Endodermal cell (in vitro differentiated cells): Measurements from ENCODE around the gene SLC6A18. TPM values are rescaled to one million over a fixed set of nuclear protein-coding genes. Genes with fewer than 3 reads are reported as not detected.

Experiments used
- DNase-seq: peaks from one replicate; pipeline ENCODE4 v3.0.0-alpha.2; 2017
- H3K27ac ChIP-seq: 2 replicates; pipeline ENCODE4 v1.5.1; 2013; ENCODE audit warnings: mild to moderate bottlenecking, low read depth, low read length, moderate library complexity
- H3K27me3 ChIP-seq: 2 replicates; pipeline ENCODE4 v1.6.1; 2013; ENCODE audit warnings: mild to moderate bottlenecking, low read length, moderate library complexity; ENCODE audit not compliant: insufficient read depth, control insufficient read depth, poor library complexity, severe bottlenecking
- H3K36me3 ChIP-seq: 2 replicates; pipeline ENCODE4 v1.7.0; 2013; ENCODE audit warnings: mild to moderate bottlenecking, low read length, moderate library complexity; ENCODE audit not compliant: control insufficient read depth, insufficient read depth
- H3K4me1 ChIP-seq: one replicate; pipeline ENCODE4 v1.7.0; 2013; ENCODE audit warnings: low read length; ENCODE audit not compliant: control insufficient read depth, insufficient read depth
- H3K4me3 ChIP-seq: 2 replicates; pipeline ENCODE4 v1.5.1; 2013; ENCODE audit warnings: mild to moderate bottlenecking, low read length, moderate library complexity
- H3K9ac ChIP-seq: 2 replicates; pipeline ENCODE4 v1.6.1; 2013; ENCODE audit warnings: mild to moderate bottlenecking, low read length, moderate library complexity; ENCODE audit not compliant: poor library complexity, severe bottlenecking; ENCODE audit errors: extremely low read depth
- H3K9me3 ChIP-seq: 2 replicates; pipeline ENCODE4 v1.6.1; 2013; ENCODE audit warnings: mild to moderate bottlenecking, low read length, moderate library complexity; ENCODE audit not compliant: control insufficient read depth
- H3K27ac Mint-ChIP-seq: 2 replicates; pipeline ENCODE4 v1.8.0; 2020; ENCODE audit warnings: mixed read lengths
- H3K27me3 Mint-ChIP-seq: 2 replicates; pipeline ENCODE4 v1.8.0; 2021; ENCODE audit warnings: mild to moderate bottlenecking, mixed read lengths; ENCODE audit not compliant: insufficient read depth
- H3K36me3 Mint-ChIP-seq: 2 replicates; pipeline ENCODE4 v1.8.0; 2020; ENCODE audit warnings: low read depth, mixed read lengths
- H3K4me1 Mint-ChIP-seq: 2 replicates; pipeline ENCODE4 v1.8.0; 2020; ENCODE audit warnings: mixed read lengths
- H3K4me3 Mint-ChIP-seq: 2 replicates; pipeline ENCODE4 v1.8.0; 2020; ENCODE audit warnings: mild to moderate bottlenecking, moderate library complexity, mixed read lengths
- H3K9me3 Mint-ChIP-seq: 2 replicates; pipeline ENCODE4 v1.8.0; 2020; ENCODE audit warnings: mild to moderate bottlenecking, mixed read lengths
- WGBS, 2 experiments: methylation state at CpG; one replicate each; pipeline versions ENCODE4 v1.1.5 to v1.1.7; 2013; ENCODE audit warnings: missing lambda C conversion rate in 2 of 2, mixed read lengths in 1 of 2; ENCODE audit not compliant: insufficient coverage in 1 of 2, insufficient read length in 1 of 2; 5-methylcytosine and 5-hydroxymethylcytosine counted together
- total RNA-seq, 2 donors: library from RNA; stranded (reverse); fragmentation: NEBNext Ultra II Directional in 1 of 2; extraction: Animal tissue kit (Norgen Biotek cat#: 25700) in 1 of 2; gene quantifications; 2 replicates in 1 of 2; 3 replicates in 1 of 2; pipeline ENCODE4 v1.2.1, GENCODE V29; 2021
- TF ChIP-seq, protein P1 (sequence below): fragments of 200-600 bp; sonication (generic); conservative IDR thresholded peaks from 2 replicates; pipeline ENCODE4 v1.5.0; 2021; ENCODE audit warnings: antibody characterized with exemption, mild to moderate bottlenecking

SLC6A18 gene
- total RNA-seq, 2 donors from 2014 or later, result not detected

DNA sequence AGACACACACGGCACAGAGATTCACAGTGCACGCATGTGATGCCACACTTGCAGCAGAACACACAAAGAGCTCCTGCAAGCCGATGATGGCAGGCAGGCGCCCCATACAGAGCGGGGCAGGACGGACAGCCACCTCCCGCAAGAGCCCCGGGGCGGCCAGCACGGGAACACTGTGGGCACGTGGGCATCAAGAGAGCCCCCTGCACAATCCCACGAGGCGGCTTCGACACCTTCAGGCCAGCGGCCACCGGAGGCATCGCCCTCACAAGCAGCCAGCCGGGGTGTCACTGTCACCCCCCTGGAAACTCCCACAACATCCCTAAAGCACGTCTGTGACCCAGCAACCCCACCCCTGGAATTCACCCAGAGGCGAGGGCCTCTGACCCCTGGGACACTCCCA lies 51.7 kb downstream of the SLC6A18 start:
- no peaks in the 10 kb centered on the region for H3K4me1 ChIP-seq
- H3K9me3 Mint-ChIP-seq, result no peaks in the 10 kb centered on the region
- no peaks in the 10 kb centered on the region for H3K27me3 ChIP-seq
- 89 to 90% methylated on average over 20 of the region's 20 CpGs for WGBS, 2 experiments
- H3K27ac ChIP-seq, result no peak overlapping the region
- DNase-seq, result no peak
- no peak overlapping the region for H3K9ac ChIP-seq
- H3K9me3 ChIP-seq, result no peaks in the 10 kb centered on the region
- no peaks in the 10 kb centered on the region for H3K36me3 ChIP-seq
- H3K27ac Mint-ChIP-seq, result no peak overlapping the region
- peaks cover 12% of the 10 kb centered on the region for H3K36me3 Mint-ChIP-seq
- H3K27me3 Mint-ChIP-seq, result no peaks in the 10 kb centered on the region
- no peak overlapping the region for H3K4me3 Mint-ChIP-seq
- no peak overlapping the region for H3K4me3 ChIP-seq
- TF ChIP-seq, protein P1, sequence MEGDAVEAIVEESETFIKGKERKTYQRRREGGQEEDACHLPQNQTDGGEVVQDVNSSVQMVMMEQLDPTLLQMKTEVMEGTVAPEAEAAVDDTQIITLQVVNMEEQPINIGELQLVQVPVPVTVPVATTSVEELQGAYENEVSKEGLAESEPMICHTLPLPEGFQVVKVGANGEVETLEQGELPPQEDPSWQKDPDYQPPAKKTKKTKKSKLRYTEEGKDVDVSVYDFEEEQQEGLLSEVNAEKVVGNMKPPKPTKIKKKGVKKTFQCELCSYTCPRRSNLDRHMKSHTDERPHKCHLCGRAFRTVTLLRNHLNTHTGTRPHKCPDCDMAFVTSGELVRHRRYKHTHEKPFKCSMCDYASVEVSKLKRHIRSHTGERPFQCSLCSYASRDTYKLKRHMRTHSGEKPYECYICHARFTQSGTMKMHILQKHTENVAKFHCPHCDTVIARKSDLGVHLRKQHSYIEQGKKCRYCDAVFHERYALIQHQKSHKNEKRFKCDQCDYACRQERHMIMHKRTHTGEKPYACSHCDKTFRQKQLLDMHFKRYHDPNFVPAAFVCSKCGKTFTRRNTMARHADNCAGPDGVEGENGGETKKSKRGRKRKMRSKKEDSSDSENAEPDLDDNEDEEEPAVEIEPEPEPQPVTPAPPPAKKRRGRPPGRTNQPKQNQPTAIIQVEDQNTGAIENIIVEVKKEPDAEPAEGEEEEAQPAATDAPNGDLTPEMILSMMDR, result no peak
- H3K4me1 Mint-ChIP-seq, result no peaks in the 10 kb centered on the region

DNA sequence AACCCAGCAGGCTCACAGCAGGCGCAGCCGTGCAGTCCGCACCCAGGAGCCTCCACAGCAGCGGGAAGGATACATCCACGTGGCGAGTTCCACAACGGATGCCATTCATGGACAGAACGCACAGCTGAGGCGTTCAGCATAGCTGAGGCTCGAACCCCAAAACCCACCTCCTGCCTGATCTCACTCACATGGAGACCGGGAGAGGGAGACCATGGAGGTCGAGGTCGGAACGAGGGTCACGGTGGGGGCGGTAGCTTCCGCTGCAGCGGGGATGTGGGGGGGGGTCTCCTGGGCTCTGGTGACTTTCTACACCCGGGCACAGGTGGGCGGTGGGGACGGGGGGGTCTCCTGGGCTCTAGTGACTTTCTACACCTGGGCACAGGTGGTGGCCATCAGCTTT lies 52.1 kb downstream of the SLC6A18 start:
- WGBS, 2 experiments, result 95 to 96% methylated on average over 11 to 21 of the region's 21 CpGs
- DNase-seq, result no peak

DNA sequence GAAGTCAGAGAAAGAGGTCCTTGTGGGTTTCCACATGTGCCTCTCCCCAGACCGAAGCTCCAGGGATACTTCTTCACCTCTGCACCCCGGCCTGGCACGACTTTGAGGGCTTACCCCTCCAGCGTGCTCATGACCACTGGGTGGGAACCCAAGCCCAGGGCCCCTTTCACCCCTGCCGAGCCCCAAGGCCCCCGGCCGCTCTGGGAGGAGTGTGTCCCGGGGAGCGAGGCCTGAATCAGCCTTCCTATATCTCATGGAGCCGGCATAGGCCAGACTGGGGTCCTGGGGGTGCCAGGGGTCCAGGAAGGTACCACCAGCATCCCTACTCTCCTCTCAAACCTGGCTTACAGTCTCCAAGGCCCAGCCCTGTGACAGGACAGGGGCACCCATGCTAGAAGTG lies 52.6 kb downstream of the SLC6A18 start:
- Histone ChIP-seq H3K4me1 (no peaks in the 10 kb centered on the region), H3K36me3 (no peaks in the 10 kb centered on the region), H3K9me3 (no peaks in the 10 kb centered on the region), H3K4me3 (no peak overlapping the region), H3K27me3 (no peaks in the 10 kb centered on the region), H3K9ac (no peak overlapping the region), H3K27ac (no peak overlapping the region)
- Mint-ChIP-seq H3K4me3 (no peak overlapping the region), H3K36me3 (peaks cover 9% of the 10 kb centered on the region), H3K4me1 (no peaks in the 10 kb centered on the region), H3K27me3 (no peaks in the 10 kb centered on the region), H3K9me3 (no peaks in the 10 kb centered on the region), H3K27ac (no peak overlapping the region)
- TF ChIP-seq, protein P1, result no peak
- no peak for DNase-seq
- WGBS, 2 experiments, result 92 to 100% methylated on average over 4 to 10 of the region's 10 CpGs

More for the DNA sequence above, 52.1 kb downstream of the SLC6A18 start:
- Histone ChIP-seq H3K27me3 (no peaks in the 10 kb centered on the region), H3K9ac (no peak overlapping the region), H3K27ac (no peak overlapping the region), H3K4me3 (no peak overlapping the region), H3K4me1 (no peaks in the 10 kb centered on the region), H3K36me3 (no peaks in the 10 kb centered on the region), H3K9me3 (no peaks in the 10 kb centered on the region)
- TF ChIP-seq, protein P1, result no peak
- no peaks in the 10 kb centered on the region for H3K9me3 Mint-ChIP-seq
- no peak overlapping the region for H3K27ac Mint-ChIP-seq
- no peaks in the 10 kb centered on the region for H3K27me3 Mint-ChIP-seq
- no peak overlapping the region for H3K4me3 Mint-ChIP-seq
- H3K4me1 Mint-ChIP-seq, result no peaks in the 10 kb centered on the region
- H3K36me3 Mint-ChIP-seq, result peaks cover 9% of the 10 kb centered on the region
